Measurements from ENCODE around the gene GSTK1.

The GSTK1 gene

GRCh38 chr7:143255564-143255963, 7.7 kb upstream of the GSTK1 start:
- Histone ChIP-seq H3K9me3 (replicated peaks; ENCODE audit: insufficient read depth, low read length) (no peaks in the 10 kb centered on the region), H3K27ac (ENCODE audit: low read length) (no peak overlapping the region), H3K4me3 (ENCODE audit: low read length) (no peak overlapping the region), H3K79me2 (ENCODE audit: low read length) (no peaks in the 10 kb centered on the region), H3K4me2 (ENCODE audit: low read depth, low read length) (no peak overlapping the region), H3K27me3 (replicated peaks; ENCODE audit: insufficient read depth, low read length) (no peaks in the 10 kb centered on the region), H3K36me3 (replicated peaks; ENCODE audit: insufficient read depth, low read length) (no peaks in the 10 kb centered on the region), H3F3A (ENCODE audit: insufficient read depth, low read length) (peaks cover 3% of the 10 kb centered on the region; the same call in 1 of the 2 replicates), H3K9ac (ENCODE audit: low read length) (no peak overlapping the region), H2AFZ (ENCODE audit: low read length) (no peak overlapping the region), H3K9me2 (replicated peaks; ENCODE audit: insufficient read depth, low read length) (no peaks in the 10 kb centered on the region), H4K20me1 (ENCODE audit: insufficient read depth, low read length) (no peaks in the 10 kb centered on the region), H3K4me1 (ENCODE audit: low read length) (peaks cover 30% of the 10 kb centered on the region)
- TF ChIP-seq CTCF (IDR thresholded peaks at IDR 0.05; ENCODE audit: low read length) (no peak), EZH2 (optimal IDR thresholded peaks at IDR 0.05; ENCODE audit: low read depth, low read length) (no peak), EZH2phosphoT487 (IDR thresholded peaks at IDR 0.05; ENCODE audit: low read length) (no peak)
- no peak for DNase-seq

- Histone ChIP-seq H3K4me2 (ENCODE audit: low read depth, low read length) (no peak overlapping the region), H3K4me1 (ENCODE audit: low read length) (peaks cover 22% of the 10 kb centered on the region), H4K20me1 (ENCODE audit: insufficient read depth, low read length) (no peaks in the 10 kb centered on the region), H3K4me3 (ENCODE audit: low read length) (no peak overlapping the region), H3F3A (ENCODE audit: insufficient read depth, low read length) (peaks cover 3% of the 10 kb centered on the region; the same call in 1 of the 2 replicates), H3K36me3 (replicated peaks; ENCODE audit: insufficient read depth, low read length) (no peaks in the 10 kb centered on the region), H3K9me2 (replicated peaks; ENCODE audit: insufficient read depth, low read length) (no peaks in the 10 kb centered on the region), H3K27ac (ENCODE audit: low read length) (no peak overlapping the region), H3K27me3 (replicated peaks; ENCODE audit: insufficient read depth, low read length) (no peaks in the 10 kb centered on the region), H2AFZ (ENCODE audit: low read length) (no peak overlapping the region), H3K79me2 (ENCODE audit: low read length) (no peaks in the 10 kb centered on the region), H3K9ac (ENCODE audit: low read length) (no peak overlapping the region), H3K9me3 (replicated peaks; ENCODE audit: insufficient read depth, low read length) (no peaks in the 10 kb centered on the region)
- no peak for DNase-seq
- TF ChIP-seq CTCF (IDR thresholded peaks at IDR 0.05; ENCODE audit: low read length) (no peak; the same call in 1 of the 2 replicates), EZH2phosphoT487 (IDR thresholded peaks at IDR 0.05; ENCODE audit: low read length) (no peak), EZH2 (optimal IDR thresholded peaks at IDR 0.05; ENCODE audit: low read depth, low read length) (no peak)
These were observed 6.9 kb upstream of the GSTK1 start for GRCh38 chr7:143256325-143256724.

GRCh38 chr7:143256932-143257331, 6.3 kb upstream of the GSTK1 start:
- Histone ChIP-seq H2AFZ (ENCODE audit: low read length) (no peak overlapping the region), H3K4me3 (ENCODE audit: low read length) (no peak overlapping the region), H4K20me1 (ENCODE audit: insufficient read depth, low read length) (no peaks in the 10 kb centered on the region), H3K9me2 (replicated peaks; ENCODE audit: insufficient read depth, low read length) (no peaks in the 10 kb centered on the region), H3F3A (ENCODE audit: insufficient read depth, low read length) (peaks cover 3% of the 10 kb centered on the region; the same call in 1 of the 2 replicates), H3K27me3 (replicated peaks; ENCODE audit: insufficient read depth, low read length) (no peaks in the 10 kb centered on the region), H3K4me2 (ENCODE audit: low read depth, low read length) (no peak overlapping the region), H3K36me3 (replicated peaks; ENCODE audit: insufficient read depth, low read length) (no peaks in the 10 kb centered on the region), H3K9ac (ENCODE audit: low read length) (no peak overlapping the region), H3K9me3 (replicated peaks; ENCODE audit: insufficient read depth, low read length) (no peaks in the 10 kb centered on the region), H3K79me2 (ENCODE audit: low read length) (no peaks in the 10 kb centered on the region), H3K27ac (ENCODE audit: low read length) (no peak overlapping the region), H3K4me1 (ENCODE audit: low read length) (peaks cover 16% of the 10 kb centered on the region)
- no peak for DNase-seq
- no peak for TF ChIP-seq EZH2phosphoT487 (IDR thresholded peaks at IDR 0.05; ENCODE audit: low read length)
- no peak for TF ChIP-seq EZH2 (optimal IDR thresholded peaks at IDR 0.05; ENCODE audit: low read depth, low read length)

GRCh38 chr7:143257501-143257900, 5.7 kb upstream of the GSTK1 start:
- Histone ChIP-seq H3K4me2 (ENCODE audit: low read depth, low read length) (no peak overlapping the region), H4K20me1 (ENCODE audit: insufficient read depth, low read length) (no peaks in the 10 kb centered on the region), H2AFZ (ENCODE audit: low read length) (no peak overlapping the region), H3K9me3 (replicated peaks; ENCODE audit: insufficient read depth, low read length) (no peaks in the 10 kb centered on the region), H3K27me3 (replicated peaks; ENCODE audit: insufficient read depth, low read length) (no peaks in the 10 kb centered on the region), H3K9me2 (replicated peaks; ENCODE audit: insufficient read depth, low read length) (no peaks in the 10 kb centered on the region), H3K27ac (ENCODE audit: low read length) (no peak overlapping the region), H3F3A (ENCODE audit: insufficient read depth, low read length) (peaks cover 3% of the 10 kb centered on the region; the same call in 1 of the 2 replicates), H3K4me1 (ENCODE audit: low read length) (peaks cover 15% of the 10 kb centered on the region), H3K4me3 (ENCODE audit: low read length) (no peak overlapping the region), H3K79me2 (ENCODE audit: low read length) (no peaks in the 10 kb centered on the region), H3K36me3 (replicated peaks; ENCODE audit: insufficient read depth, low read length) (no peaks in the 10 kb centered on the region), H3K9ac (ENCODE audit: low read length) (no peak overlapping the region)
- DNase-seq = no peak
- TF ChIP-seq EZH2 (optimal IDR thresholded peaks at IDR 0.05; ENCODE audit: low read depth, low read length) (no peak), EZH2phosphoT487 (IDR thresholded peaks at IDR 0.05; ENCODE audit: low read length) (no peak)

Measured in MM.1S (cell line).